PC-9 (cell line): ENCODE data around the gene IFT57.

Source experiments
- EZH2 ChIP-seq: fragments of 200-600 bp; sonication (generic); IDR thresholded peaks from 2 replicates; pipeline ENCODE4 v1.8.0; 2017; ENCODE audit warnings: antibody characterized with exemption, low read depth
- TF ChIP-seq, protein P1 (sequence below): fragments of 200-600 bp; sonication (generic); conservative IDR thresholded peaks from 2 replicates; pipeline ENCODE4 v1.6.1; 2017; ENCODE audit warnings: mixed run types, antibody characterized with exemption, mild to moderate bottlenecking, moderate library complexity

DNA sequence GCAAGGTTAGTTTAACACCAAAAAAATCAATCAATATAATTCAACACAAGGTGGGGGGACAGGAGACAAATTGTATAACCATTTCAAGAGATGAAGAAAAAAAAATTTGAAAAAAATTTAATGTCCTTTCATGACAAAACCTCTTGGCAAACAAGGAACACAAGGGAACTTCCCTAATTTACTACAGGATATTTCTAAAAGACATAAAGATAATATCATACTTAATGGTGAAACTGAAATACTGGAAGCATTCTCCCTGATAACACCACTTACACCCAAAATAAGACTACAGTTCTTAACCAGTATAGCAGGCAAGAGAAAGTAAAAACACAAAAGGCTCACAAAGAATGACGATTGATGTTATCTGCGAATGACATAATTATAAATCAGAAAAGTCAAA is 44.7 kb downstream of the IFT57 start:
- TF ChIP-seq, protein P1, sequence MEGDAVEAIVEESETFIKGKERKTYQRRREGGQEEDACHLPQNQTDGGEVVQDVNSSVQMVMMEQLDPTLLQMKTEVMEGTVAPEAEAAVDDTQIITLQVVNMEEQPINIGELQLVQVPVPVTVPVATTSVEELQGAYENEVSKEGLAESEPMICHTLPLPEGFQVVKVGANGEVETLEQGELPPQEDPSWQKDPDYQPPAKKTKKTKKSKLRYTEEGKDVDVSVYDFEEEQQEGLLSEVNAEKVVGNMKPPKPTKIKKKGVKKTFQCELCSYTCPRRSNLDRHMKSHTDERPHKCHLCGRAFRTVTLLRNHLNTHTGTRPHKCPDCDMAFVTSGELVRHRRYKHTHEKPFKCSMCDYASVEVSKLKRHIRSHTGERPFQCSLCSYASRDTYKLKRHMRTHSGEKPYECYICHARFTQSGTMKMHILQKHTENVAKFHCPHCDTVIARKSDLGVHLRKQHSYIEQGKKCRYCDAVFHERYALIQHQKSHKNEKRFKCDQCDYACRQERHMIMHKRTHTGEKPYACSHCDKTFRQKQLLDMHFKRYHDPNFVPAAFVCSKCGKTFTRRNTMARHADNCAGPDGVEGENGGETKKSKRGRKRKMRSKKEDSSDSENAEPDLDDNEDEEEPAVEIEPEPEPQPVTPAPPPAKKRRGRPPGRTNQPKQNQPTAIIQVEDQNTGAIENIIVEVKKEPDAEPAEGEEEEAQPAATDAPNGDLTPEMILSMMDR = no peak
- no peak for TF ChIP-seq EZH2
